K562 (cell line): Measurements from ENCODE around the gene URB2. TPM values are rescaled to one million over a fixed set of nuclear protein-coding genes. Genes with fewer than 3 reads are reported as not detected.

Source experiments
- ATAC-seq: fragments of 200-7000 bp; cut with Tn5 transposase; 3 replicates; pipeline ENCODE4 v1.9.1; 2020; ENCODE audit warnings: moderate library complexity
- BruUV-seq: library from RNA; stranded (reverse); fragments of 400-500 nt; replicated peaks from 2 replicates; lab custom pipeline; 2021; lab: Mats Ljungman, UMichigan
- CTCF ChIA-PET: fragments of 300-600 bp; formaldehyde crosslinking; extraction: SDS; loops from one replicate; lab custom pipeline; 2021; ENCODE audit warnings: low intra/inter-chr PET ratio; lab: Yijun Ruan, JAX
- POLR2A ChIA-PET: fragments of 300-600, 350-650 bp; sonication (Branson Sonifier 250); formaldehyde crosslinking; extraction: SDS; loops from one replicate; lab custom pipeline; 2021; ENCODE audit warnings: antibody characterized with exemption, inconsistent platforms; lab: Yijun Ruan, JAX
- DNase-seq, 4 experiments: peaks; one replicate each; pipeline versions ENCODE4 v3.0.0 to v3.0.0-alpha.2; 2011 to 2018; ENCODE audit warnings: low spot score in 3 of 4, mixed read lengths in 3 of 4; ENCODE audit errors: extremely low read depth in 1 of 4
- FAIRE-seq: peaks from 2 replicates; lab custom pipeline; 2011; peaks lifted over from hg19 to GRCh38; lab: Jason Lieb, UNC
- H2AFZ ChIP-seq: 2 replicates; pipeline ENCODE4 v1.6.0; 2011; ENCODE audit warnings: low read depth, low read length, control low read depth, inconsistent platforms
- H3K27ac ChIP-seq: fragments of 200-600 bp; 3 replicates; pipeline ENCODE4 v1.8.0; 2011; ENCODE audit warnings: low read depth, mild to moderate bottlenecking, control low read depth, inconsistent platforms, low read length, moderate library complexity, mixed read lengths; ENCODE audit errors: extremely low read depth
- H3K27me3 ChIP-seq, 2 experiments: fragments of 300-600 bp in 1 of 2; 2 replicates in 1 of 2; 3 replicates in 1 of 2; pipeline versions ENCODE4 v1.6.0 to v1.8.0; 2011; ENCODE audit warnings: inconsistent platforms in 2 of 2, low read length in 2 of 2, mild to moderate bottlenecking in 1 of 2, mixed read lengths in 1 of 2, moderate library complexity in 1 of 2; ENCODE audit not compliant: control insufficient read depth in 2 of 2, insufficient read depth in 2 of 2
- H3K36me3 ChIP-seq: fragments of 300-600 bp; 3 replicates; pipeline ENCODE4 v1.8.0; 2011; ENCODE audit warnings: mild to moderate bottlenecking, low read length, inconsistent platforms; ENCODE audit not compliant: control insufficient read depth, insufficient read depth
- H3K4me1 ChIP-seq, 2 experiments: fragments of 200-600 bp in 1 of 2; replicated peaks in 1 of 2; 2 replicates in 1 of 2; 3 replicates in 1 of 2; pipeline versions ENCODE4 v1.5.1 to v1.8.0; 2011; ENCODE audit warnings: inconsistent platforms in 2 of 2, low read length in 2 of 2, mild to moderate bottlenecking in 1 of 2, mixed read lengths in 1 of 2, moderate library complexity in 1 of 2; ENCODE audit not compliant: control insufficient read depth in 2 of 2, insufficient read depth in 2 of 2
- H3K4me2 ChIP-seq: 2 replicates; pipeline ENCODE4 v1.6.1; 2011; ENCODE audit warnings: low read length, control low read depth, inconsistent platforms, mixed read lengths; ENCODE audit not compliant: insufficient read depth
- H3K4me3 ChIP-seq: fragments of 200-600 bp; sonication (generic), shearing (Covaris generic); 2 replicates; pipeline ENCODE4 v1.5.1; 2016; ENCODE audit warnings: control low read depth, inconsistent platforms
- H3K79me2 ChIP-seq: fragments of 200-600 bp; 3 replicates; pipeline ENCODE4 v1.8.0; 2011; ENCODE audit warnings: low read length, inconsistent platforms; ENCODE audit not compliant: control insufficient read depth, insufficient read depth
- H3K9ac ChIP-seq, 2 experiments: 2 replicates each; pipeline versions ENCODE4 v1.6.0 to v1.6.1; 2011; ENCODE audit warnings: low read depth in 2 of 2, low read length in 2 of 2, control low read depth in 1 of 2, inconsistent platforms in 1 of 2, mild to moderate bottlenecking in 1 of 2, mixed read lengths in 1 of 2; ENCODE audit not compliant: insufficient read depth in 1 of 2
- H3K9me1 ChIP-seq: one replicate; pipeline ENCODE4 v1.6.0; 2011; ENCODE audit warnings: inconsistent platforms, mild to moderate bottlenecking, low read length, moderate library complexity; ENCODE audit not compliant: control insufficient read depth, insufficient read depth
- H3K9me3 ChIP-seq: replicated peaks from 2 replicates; pipeline ENCODE4 v1.5.1; 2011; ENCODE audit warnings: low read depth, low read length, inconsistent platforms; ENCODE audit not compliant: control insufficient read depth, insufficient read depth
- H4K20me1 ChIP-seq: replicated peaks from 2 replicates; pipeline ENCODE4 v1.6.1; 2011; ENCODE audit warnings: low read length, inconsistent platforms, mixed read lengths; ENCODE audit not compliant: control insufficient read depth, insufficient read depth
- ATF1 ChIP-seq, 2 experiments: fragments of 450-650 bp in 1 of 2; IDR thresholded peaks; 2 replicates each; pipeline ENCODE4 v1.6.1; 2016; ENCODE audit warnings: missing compliant biosample characterization in 1 of 2, missing genetic modification characterization in 1 of 2
- CREB3 ChIP-seq: fragments of 450-650 bp; conservative IDR thresholded peaks from 2 replicates; pipeline ENCODE4 v1.6.1; 2016; ENCODE audit warnings: missing genetic modification characterization, low read depth, mild to moderate bottlenecking, missing compliant biosample characterization, moderate library complexity
- CREBBP ChIP-seq: IDR thresholded peaks from one replicate; pipeline ENCODE4 v1.6.1; 2012; ENCODE audit warnings: low read depth, mild to moderate bottlenecking, control low read depth, inconsistent platforms, low read length
- CREM ChIP-seq: IDR thresholded peaks from 2 replicates; pipeline ENCODE4 v1.6.1; 2014; ENCODE audit warnings: antibody characterized with exemption, low read depth
- DLX4 ChIP-seq: fragments of 250-450 bp; sonication (Bioruptor Pico); IDR thresholded peaks from 2 replicates; pipeline ENCODE4 v1.6.1; 2021; ENCODE audit warnings: mild to moderate bottlenecking
- HCFC1 ChIP-seq: IDR thresholded peaks from 2 replicates; pipeline ENCODE4 v1.6.1; 2012; ENCODE audit warnings: low read depth, low read length, improper control_type of control experiment
- KDM2B ChIP-seq: fragments of 250-450 bp; sonication (Bioruptor Pico); IDR thresholded peaks from 2 replicates; pipeline ENCODE4 v1.8.0; 2021; ENCODE audit warnings: mild to moderate bottlenecking, moderate library complexity
- MYC ChIP-seq, 2 experiments: fragments of 250-450 bp in 1 of 2; sonication (Bioruptor Pico) in 1 of 2; IDR thresholded peaks; 2 replicates each; pipeline versions ENCODE4 v1.5.1 to v1.6.1; 2012 to 2021; ENCODE audit warnings: low read depth in 2 of 2, borderline replicate concordance in 1 of 2, improper control_type of control experiment in 1 of 2, low read length in 1 of 2, mild to moderate bottlenecking in 1 of 2, moderate library complexity in 1 of 2
- NR1H2 ChIP-seq: sonication (generic); formaldehyde crosslinking; IDR thresholded peaks from 2 replicates; pipeline ENCODE4 v1.4.0; 2020; ENCODE audit warnings: mild to moderate bottlenecking, missing genetic modification reagents
- POLR2AphosphoS5 ChIP-seq: IDR thresholded peaks from 2 replicates; pipeline ENCODE4 v1.6.1; 2011; ENCODE audit warnings: mild to moderate bottlenecking, low read depth, low read length, moderate library complexity; ENCODE audit not compliant: control insufficient read depth, insufficient read depth
- RB1 ChIP-seq: fragments of 450-650 bp; IDR thresholded peaks from 2 replicates; pipeline ENCODE4 v1.6.1; 2017; ENCODE audit warnings: low read depth, mild to moderate bottlenecking
- RNF2 ChIP-seq: sonication (generic); IDR thresholded peaks from 2 replicates; pipeline ENCODE4 v1.6.1; 2016
- SIRT6 ChIP-seq: IDR thresholded peaks from one replicate; pipeline ENCODE4 v1.6.1; 2012; ENCODE audit warnings: low read depth, mild to moderate bottlenecking, control low read depth, inconsistent platforms, low read length, moderate library complexity
- STAT5A ChIP-seq: IDR thresholded peaks from 2 replicates; pipeline ENCODE4 v1.6.1; 2012; ENCODE audit warnings: low read length, inconsistent platforms, borderline replicate concordance
- ZBTB2 ChIP-seq: fragments of 450-650 bp; IDR thresholded peaks from 2 replicates; pipeline ENCODE4 v1.6.1; 2016; ENCODE audit warnings: antibody characterized with exemption
- ZNF174 ChIP-seq: fragments of 250-450 bp; sonication (Bioruptor Pico); IDR thresholded peaks from 2 replicates; pipeline ENCODE4 v1.4.0; 2020; ENCODE audit warnings: mild to moderate bottlenecking
- ZNF277 ChIP-seq: fragments of 250-450 bp; sonication (Bioruptor Pico); IDR thresholded peaks from 2 replicates; pipeline ENCODE4 v1.8.0; 2022; ENCODE audit warnings: inconsistent platforms, mild to moderate bottlenecking, moderate library complexity, borderline replicate concordance
- ZNF707 ChIP-seq: fragments of 250-450 bp; sonication (Bioruptor Pico); conservative IDR thresholded peaks from 2 replicates; pipeline ENCODE4 v1.8.0; 2022; ENCODE audit warnings: inconsistent platforms, mild to moderate bottlenecking, moderate library complexity
- ZSCAN29 ChIP-seq: fragments of 450-650 bp; IDR thresholded peaks from 2 replicates; pipeline ENCODE4 v1.6.1; 2017
- WGBS: fragments of 100-300 bp; shearing (Covaris generic); methylation state at CpG from one replicate; pipeline ENCODE4 v1.1.6; 2016; ENCODE audit warnings: low coverage, mixed read lengths; ENCODE audit not compliant: insufficient coverage; ENCODE audit errors: missing lambda C conversion rate; 5-methylcytosine and 5-hydroxymethylcytosine counted together
- in situ Hi-C: fragments of 300-500 bp; cut with MboI; formaldehyde crosslinking; loops from 4 replicates; pipeline ENCODE4 v1.15.0; 2018; ENCODE audit warnings: inconsistent platforms, mixed read lengths
- intact Hi-C: fragments of 100-400 bp; cut with micrococcal nuclease; formaldehyde crosslinking; loops from 2 replicates; pipeline ENCODE4 v1.14.2; 2022
- polyA plus RNA-seq, 8 experiments: library from polyadenylated mRNA; depleted of rRNA in 4 of 8; stranded (reverse) in 5 of 8; unstranded in 3 of 8; fragments of >200 nt; fragmentation: Nextera tagmentation in 2 of 8; fragmentation: Illumina TruSeq in 1 of 8; extraction: Ambion mirVana in 2 of 8; extraction: Trizol in 1 of 8; gene quantifications; 2 replicates each; pipeline versions ENCODE4 v1.2.1 to v1.2.3, GENCODE V29; 2011 to 2014; ENCODE audit warnings: inconsistent platforms in 1 of 8, missing spikeins in 1 of 8
- total RNA-seq, 7 experiments: library from RNA; depleted of rRNA in 6 of 7; stranded (reverse); fragments of >200 nt in 6 of 7; fragmentation: Illumina TruSeq in 2 of 7; extraction: Trizol in 2 of 7; gene quantifications; 2 replicates each; pipeline versions ENCODE4 v1.2.1 to v1.2.3, GENCODE V29; 2011 to 2021; ENCODE audit warnings: low replicate concordance in 1 of 7

URB2 gene
- total and polyA plus RNA-seq, 9 of the 15 experiments (the other 6 are each of a cell fraction or from before 2014, with no cell fraction given) = 2.8 to 28.3 (median 19.0) TPM

GRCh38 chr1:229629261-229629660, 3.2 kb downstream of the URB2 start:
- Histone ChIP-seq H3K9ac (no peak overlapping the region), H3K27me3 (no peaks in the 10 kb centered on the region), H3K9me1 (no peaks in the 10 kb centered on the region), H2AFZ (no peak overlapping the region), H3K4me1 (peaks cover 8 to 15% of the 10 kb centered on the region in 2 experiments; a peak in 4 of 5 replicates), H3K4me2 (no peak overlapping the region), H3K4me3 (no peak overlapping the region), H4K20me1 (peaks cover 6% of the 10 kb centered on the region; the same call in 1 of the 2 replicates), H3K9me3 (no peaks in the 10 kb centered on the region), H3K79me2 (peaks cover 81% of the 10 kb centered on the region), H3K36me3 (peaks cover 55% of the 10 kb centered on the region), H3K27ac (no peak overlapping the region)
- ATAC-seq = no peak
- no peak for TF ChIP-seq STAT5A
- no peak for TF ChIP-seq NR1H2
- TF ChIP-seq MYC (IDR thresholded peaks at IDR 0.05; ENCODE audit: low read depth, low read length) = no peak
- TF ChIP-seq MYC (CRISPR knock-in tag; IDR thresholded peaks at IDR 0.05; ENCODE audit: borderline replicate concordance, low read depth) = no peak
- TF ChIP-seq HCFC1 = no peak
- no peak for TF ChIP-seq ZSCAN29
- no peak for TF ChIP-seq RB1
- TF ChIP-seq POLR2AphosphoS5 = no peak
- no peak for TF ChIP-seq ZBTB2
- no peak for TF ChIP-seq ZNF707
- no peak for TF ChIP-seq ATF1 (CRISPR knock-in tag; IDR thresholded peaks at IDR 0.05)
- no peak for TF ChIP-seq ATF1 (tag; IDR thresholded peaks at IDR 0.05)
- TF ChIP-seq SIRT6 = no peak
- TF ChIP-seq ZNF174 (CRISPR knock-in tag) = no peak
- TF ChIP-seq DLX4 (CRISPR knock-in tag) = no peak
- TF ChIP-seq RNF2 = no peak
- TF ChIP-seq CREB3 = no peak
- TF ChIP-seq KDM2B (CRISPR knock-in tag) = no peak
- no peak for TF ChIP-seq ZNF277 (CRISPR knock-in tag)
- no peak for TF ChIP-seq CREBBP
- no peak for TF ChIP-seq CREM
- intact Hi-C loops = no loop called here
- in situ Hi-C loops = no loop called here
- BruUV-seq = no TSS peak
- FAIRE-seq = no peak
- WGBS = 92% methylated on average over 2 of the region's 2 CpGs
- ChIA-PET CTCF (no interaction called here), POLR2A (no interaction called here)
- DNase-seq = no peak
